Activated CD8-positive, alpha-beta memory T cell treated with anti-CD3 and anti-CD28 coated beads, Interleukin-2, amount 50 U/mL, for 24 hours (primary cell): ENCODE measurements around the gene CSF2.

Source experiments
- DNase-seq: peaks from one replicate; pipeline ENCODE4 v3.0.0-alpha.2; 2020; ENCODE audit errors: extremely low read depth

CSF2 gene

GRCh38 chr5:132086277-132086794 is 12.7 kb downstream of the CSF2 start:
- no peak for DNase-seq

DNA sequence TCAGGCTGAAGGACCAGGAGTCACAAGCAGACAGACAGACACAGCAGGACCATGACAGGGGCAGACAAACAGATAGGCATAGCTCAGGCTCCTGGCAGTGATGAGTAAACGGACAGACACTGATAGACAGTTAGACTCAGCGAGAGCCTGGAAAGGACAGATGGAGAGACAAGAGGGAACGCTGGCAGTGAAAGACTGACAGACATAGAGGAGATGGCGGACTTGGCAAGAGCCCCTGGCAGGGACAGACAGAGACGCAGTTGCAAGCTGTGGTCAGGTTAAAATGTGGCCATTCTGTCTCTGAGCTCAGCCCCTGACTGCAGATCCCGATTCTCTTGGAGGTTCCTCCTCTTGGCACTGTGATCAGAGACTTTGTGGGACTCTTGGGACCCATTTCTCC is 13.6 kb downstream of the CSF2 start:
- DNase-seq = no peak

GRCh38 chr5:132087661-132088060 is 14.1 kb downstream of the CSF2 start:
- no peak for DNase-seq

GRCh38 chr5:132089363-132089762 is 15.8 kb downstream of the CSF2 start:
- no peak for DNase-seq

DNA sequence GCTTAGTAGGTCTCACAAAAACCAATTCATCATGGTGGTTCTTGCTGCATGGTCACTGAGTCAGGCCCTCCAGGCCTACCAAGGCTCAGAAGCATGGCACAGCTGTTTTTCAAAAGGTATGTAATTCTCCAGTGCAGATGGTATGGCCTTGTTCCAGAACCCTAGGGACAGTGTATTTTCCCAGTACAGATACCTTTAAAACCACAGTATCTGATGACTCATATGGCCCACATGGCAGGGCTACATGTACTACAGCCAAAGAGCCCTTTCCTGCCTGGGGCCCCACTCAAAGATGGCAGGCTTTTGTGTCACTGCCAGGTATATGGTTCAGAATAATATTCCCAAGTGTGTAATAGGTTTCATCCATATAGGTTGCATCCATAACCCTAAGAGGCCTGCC is 16.5 kb downstream of the CSF2 start:
- no peak for DNase-seq

GRCh38 chr5:132093271-132093670 is 19.7 kb downstream of the CSF2 start:
- DNase-seq = no peak

DNA sequence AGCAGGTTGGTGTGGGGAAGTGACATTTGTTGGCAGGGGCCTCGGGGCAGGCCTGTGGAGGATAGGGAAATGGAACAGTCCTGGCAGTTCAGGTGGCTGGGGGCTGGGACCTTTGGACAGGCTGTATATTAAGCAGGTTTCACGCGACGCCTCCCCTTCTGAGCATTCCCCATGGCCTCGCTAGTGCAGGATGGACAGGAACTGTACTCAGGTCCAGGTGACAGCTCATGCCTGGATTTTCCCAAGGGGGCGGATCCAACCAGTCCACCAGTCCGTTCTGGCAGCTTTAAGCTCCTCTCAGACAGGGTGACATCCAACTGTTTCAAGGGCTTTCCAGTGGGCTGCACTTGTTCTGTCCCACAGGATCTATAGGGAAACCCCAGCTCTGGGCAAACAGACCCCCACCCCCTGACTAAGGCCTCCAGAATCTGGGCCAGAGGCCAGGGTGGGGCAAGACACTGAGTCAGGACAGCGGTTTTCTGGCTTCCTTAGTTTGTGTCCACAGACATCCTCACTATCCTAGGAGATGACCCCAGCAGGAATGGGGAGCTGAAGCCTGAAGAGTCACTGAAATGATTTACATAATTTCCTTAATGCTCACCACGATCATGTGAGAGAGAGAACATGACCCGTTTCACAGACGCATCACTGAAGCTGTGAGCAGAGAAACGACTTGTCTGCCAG is 20.9 kb downstream of the CSF2 start:
- no peak for DNase-seq

DNA sequence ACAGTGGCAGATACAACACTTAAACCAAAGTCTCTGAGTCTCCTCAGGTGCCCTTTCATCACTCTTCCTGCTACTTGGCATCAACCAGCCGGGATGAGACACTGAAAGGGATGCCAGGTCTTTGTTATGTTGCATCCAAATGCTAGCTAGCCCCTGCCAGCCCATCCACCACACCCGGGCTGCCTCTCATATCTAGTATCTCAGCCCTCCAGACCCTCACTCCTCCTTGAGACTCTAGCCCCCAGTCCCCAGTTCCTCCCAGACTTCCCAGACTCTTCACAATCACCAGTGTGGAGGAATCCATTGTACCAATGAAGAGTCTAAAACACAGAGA is 21.5 kb downstream of the CSF2 start:
- no peak for DNase-seq

DNA sequence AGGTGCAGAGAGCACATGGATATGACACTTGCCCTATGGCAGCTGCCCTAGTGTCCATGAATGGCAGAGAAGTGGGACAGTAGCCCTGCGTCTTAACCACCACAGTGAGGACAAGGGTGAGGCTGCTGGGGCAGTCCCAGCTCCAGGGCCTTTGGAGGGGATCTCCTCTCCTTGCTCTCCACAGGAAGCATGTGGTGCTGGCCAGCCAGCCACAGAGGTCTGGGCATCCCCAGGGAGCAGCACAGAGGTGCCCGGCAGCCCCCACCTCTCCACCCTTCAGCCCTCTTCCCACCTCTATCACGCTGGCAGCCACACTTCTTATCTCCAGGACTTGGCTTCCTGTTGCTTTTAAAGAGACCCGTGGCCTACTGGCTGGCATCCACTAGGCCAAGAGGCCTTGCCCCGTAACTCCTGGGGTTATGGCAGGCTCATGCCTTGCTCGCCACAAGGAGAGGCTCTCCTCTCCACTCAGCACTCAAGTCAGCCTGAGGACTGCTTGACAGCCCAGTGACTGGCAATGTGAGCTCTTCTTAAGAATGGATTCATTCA is 21.9 kb downstream of the CSF2 start:
- DNase-seq = no peak

- DNase-seq = no peak
Measured at GRCh38 chr5:132096904-132097303, 23.3 kb downstream of the CSF2 start.

DNA sequence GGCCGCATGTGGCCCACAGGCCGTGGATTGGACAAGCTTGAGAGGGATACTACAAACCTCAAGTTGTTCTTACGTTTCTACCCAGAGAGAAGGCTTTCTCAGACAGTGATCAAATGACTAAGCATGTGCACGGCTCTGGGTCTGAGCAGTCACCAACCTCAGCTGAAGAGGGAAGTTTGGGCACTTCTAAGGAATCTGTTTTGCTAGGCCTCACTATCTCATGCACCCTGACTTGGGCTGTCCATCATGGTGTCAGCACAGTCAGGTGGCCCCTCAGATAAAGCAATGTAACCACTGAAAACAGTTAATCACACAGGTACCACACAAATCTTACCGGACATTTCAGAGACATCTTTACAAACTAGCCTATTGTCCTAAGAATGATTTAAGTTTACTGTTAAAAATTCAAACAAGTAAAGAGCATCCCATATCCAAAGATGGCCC is 24.6 kb downstream of the CSF2 start:
- no peak for DNase-seq

DNA sequence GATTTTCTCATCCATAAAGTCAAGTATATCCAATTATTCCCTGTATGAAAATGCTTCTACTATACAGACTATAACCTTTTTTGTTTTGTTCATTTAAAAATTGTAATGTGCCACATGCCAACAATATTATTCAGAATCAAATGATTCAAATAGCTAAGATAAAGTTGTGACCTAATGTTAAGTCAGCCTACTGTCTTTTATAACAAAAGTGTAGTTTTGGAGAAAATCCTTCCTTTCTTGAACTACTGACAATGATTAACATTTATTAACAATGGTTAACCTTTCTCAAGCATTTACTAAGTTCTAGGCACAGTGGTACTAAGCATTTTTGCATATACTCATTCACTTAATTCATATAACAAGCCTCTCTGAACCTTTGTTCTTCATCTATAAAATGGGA is 25.0 kb downstream of the CSF2 start:
- DNase-seq = no peak

- peak; percentile 46 for DNase-seq
Measured at GRCh38 chr5:132099076-132099748, 25.6 kb downstream of the CSF2 start.

DNA sequence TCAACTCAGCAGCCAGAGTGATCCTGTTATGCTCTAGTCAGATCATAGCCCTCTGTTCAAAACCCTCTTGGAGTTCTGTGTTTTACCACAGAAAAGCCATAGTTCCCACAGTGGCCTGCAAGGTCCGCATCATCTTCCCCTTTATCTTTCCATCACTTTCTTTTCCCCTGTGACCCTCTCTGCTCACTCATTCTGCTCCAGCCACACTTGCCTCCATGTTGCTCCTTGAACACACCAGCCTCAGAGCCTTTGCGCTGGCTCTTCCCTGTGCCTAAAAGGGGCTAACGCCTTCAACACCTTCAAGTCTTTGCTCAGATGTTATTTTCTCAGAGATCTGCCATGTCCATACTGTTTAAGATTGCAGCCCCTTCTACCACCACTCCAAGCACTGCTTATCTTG is 26.3 kb downstream of the CSF2 start:
- DNase-seq = no peak

DNA sequence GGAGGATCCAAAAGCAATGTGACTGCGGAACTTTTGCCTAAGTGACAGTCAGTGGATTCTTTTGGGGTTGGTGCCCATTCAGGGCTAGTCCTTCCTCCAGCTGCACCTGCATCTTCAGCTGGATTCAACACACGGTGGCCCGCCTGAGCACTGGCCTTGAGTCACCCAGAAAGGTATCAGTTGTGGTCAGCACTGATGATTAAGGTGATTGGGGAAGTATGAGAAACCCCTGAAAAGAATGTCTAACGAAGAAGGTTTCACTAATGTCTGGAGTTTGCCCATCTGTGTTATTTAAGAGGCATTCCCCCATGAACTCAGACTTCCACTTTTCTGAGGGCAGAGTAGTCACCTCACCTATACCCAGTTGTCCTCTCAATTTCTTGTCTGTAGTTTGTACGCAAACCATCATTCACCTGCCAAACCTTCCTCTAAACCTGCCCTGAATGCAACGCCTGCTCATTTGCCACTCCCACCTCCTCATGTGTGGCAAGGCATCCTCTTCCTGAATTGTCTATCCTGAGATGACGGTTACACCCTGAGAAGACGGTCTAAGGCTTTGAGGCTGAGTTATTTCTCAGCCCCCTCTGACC is 27.2 kb downstream of the CSF2 start:
- DNase-seq = no peak

- DNase-seq = no peak
Measured at GRCh38 chr5:132101385-132101880, 27.8 kb downstream of the CSF2 start.

DNA sequence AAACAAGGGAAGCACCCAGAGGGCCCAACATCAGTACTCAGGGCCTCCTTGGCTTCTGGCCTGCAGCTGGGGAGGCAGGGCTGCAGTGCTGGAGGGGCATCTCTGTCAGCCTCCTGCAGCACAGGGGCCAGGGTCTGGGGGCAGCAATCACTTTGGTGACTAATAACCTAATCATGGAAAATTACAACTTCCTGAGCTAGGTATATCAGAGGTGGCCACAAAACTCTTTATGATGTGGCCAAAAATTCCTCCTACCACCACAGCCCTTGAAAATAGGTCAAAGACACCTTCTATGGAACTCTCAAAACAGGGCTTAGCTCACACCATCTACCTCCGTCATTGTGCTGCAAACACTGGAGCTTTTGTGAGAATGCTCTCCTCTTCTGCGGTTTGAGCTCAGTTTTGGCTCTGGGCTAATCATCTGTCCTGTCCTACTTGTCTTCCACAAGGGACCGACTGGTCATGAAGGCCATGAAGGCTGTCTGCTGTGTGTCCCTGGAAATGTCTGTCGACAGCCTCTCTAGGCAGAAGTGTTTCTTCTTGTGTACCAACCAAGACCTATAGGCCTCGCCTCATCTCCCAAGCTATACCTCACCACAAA is 28.6 kb downstream of the CSF2 start:
- DNase-seq = no peak

DNA sequence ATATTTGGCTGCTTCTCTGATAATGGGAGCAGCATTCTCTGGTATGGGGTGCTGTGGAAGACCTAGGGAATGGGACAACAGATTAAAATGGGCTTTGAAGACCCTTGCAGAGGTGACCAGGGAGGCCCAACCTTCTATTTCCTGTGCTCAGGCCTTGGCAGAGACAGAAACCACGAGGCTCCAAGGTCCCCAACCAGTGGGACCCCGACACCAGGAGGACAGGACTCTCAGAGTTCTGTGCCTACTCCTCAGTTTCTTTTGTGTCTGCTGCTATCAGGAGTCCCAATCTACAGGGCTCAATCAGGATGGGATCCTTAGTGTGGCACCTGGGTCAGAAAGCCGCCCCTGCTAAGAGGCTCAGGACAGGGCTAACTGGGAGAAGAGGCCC is 29.3 kb downstream of the CSF2 start:
- DNase-seq = no peak

DNA sequence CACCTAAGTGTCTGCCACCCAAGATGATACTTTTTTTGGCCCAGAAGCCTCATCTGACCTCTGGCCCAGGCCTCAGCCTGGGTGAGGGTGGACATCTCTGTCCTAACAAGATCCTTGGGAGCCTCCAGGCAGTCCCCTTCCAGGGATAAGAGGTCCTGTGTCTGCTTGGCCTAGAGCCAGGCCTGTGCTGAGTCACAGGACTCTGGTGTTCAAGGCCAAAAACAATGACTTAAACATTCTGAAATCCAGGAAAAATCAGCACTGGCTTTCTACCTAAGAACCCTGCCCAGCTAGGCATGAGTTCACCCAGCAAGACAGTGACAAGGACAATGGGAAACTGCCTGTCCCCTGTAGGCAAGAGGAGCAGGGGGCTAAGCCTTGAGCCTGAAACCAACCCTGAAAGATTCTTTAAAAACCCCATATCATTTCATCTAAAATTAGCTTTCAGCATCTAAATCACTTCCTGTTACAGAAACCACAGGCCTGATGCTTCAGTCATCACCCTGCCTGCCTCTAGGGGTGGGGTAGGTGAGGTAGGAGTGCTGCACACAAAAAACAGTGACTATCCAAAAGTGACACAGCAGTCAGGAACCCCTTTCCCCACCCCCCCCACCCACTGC is 29.9 kb downstream of the CSF2 start:
- peak; percentile 43 for DNase-seq

DNA sequence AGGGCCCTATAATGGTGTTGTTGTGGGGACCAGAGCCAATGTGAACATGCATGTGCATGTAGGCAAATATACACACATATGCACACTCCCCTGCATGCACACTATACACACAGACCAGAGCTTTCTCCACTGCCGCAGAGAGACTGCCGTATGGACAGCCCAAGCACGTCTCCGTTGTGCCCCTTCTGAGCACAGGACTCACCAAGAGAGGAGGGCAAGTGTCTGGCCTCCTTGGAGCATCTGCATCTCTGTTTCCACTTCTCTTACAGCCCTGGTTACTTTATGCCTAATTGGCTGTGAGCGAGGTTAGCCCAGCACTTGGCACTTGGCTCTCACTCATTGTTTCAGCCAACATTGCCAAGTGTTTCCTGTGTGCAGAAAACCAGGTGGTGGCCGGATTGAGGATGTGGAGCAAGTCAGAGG is 30.4 kb downstream of the CSF2 start:
- DNase-seq = no peak

- no peak for DNase-seq
Measured at GRCh38 chr5:132104556-132104955, 31.0 kb downstream of the CSF2 start.

DNA sequence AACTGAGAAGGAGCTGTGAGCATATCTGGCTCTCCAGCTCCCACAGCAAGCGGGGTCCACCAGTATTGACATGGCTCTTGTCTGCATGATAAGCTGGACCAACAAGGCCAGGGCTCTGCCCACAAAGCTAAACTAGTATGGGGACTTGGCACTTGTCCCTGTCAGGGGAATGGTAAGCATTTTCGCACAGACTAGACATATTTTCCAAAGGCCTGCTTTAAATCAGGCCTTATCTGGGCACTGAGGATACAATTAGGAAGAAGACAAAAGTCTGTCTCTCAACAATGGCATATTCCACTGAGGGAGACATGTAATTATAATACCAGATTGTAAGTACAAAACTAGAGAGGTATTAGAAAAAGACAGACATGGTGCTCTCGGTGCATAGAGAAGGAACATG is 32.1 kb downstream of the CSF2 start:
- no peak for DNase-seq
